Mammary epithelial cell (primary cell): Measurements from ENCODE around the gene NDUFA5.
"Not testable (repeated sequence)": the region's sequence is repeated elsewhere in the genome, so short reads cannot be mapped to it uniquely, and the experiment has no call there.

ENCODE experiments used
- CTCF ChIP-seq, 2 donors: IDR thresholded peaks in 1 of 2; conservative IDR thresholded peaks in 1 of 2; 2 replicates each; pipeline ENCODE4 v1.5.1; 2011 to 2012; ENCODE audit warnings: inconsistent platforms in 2 of 2, low read length in 2 of 2, mild to moderate bottlenecking in 2 of 2, control low read depth in 1 of 2, low read depth in 1 of 2; ENCODE audit not compliant: insufficient read depth in 1 of 2; ENCODE audit errors: extremely low read depth in 1 of 2
- EZH2 ChIP-seq: IDR thresholded peaks from 2 replicates; pipeline ENCODE4 v1.6.1; 2012; ENCODE audit warnings: low read length, inconsistent platforms, borderline replicate concordance

GRCh38 chr7:123552134-123552533 lies 5.5 kb downstream of the NDUFA5 start:
- TF ChIP-seq CTCF (conservative IDR thresholded peaks at IDR 0.05 in 1 of 2, IDR thresholded peaks at IDR 0.05 in 1 of 2; ENCODE audit: extremely low read depth in 1 of 2, insufficient read depth in 1 of 2, low read depth in 1 of 2, low read length in 2 of 2); EZH2: not testable (repeated sequence)
